Stimulated activated naive CD4-positive, alpha-beta T cell (primary cell): ENCODE measurements around the gene TOM1L1.
A peak's percentile ranks its signal among the peaks of the same experiment; 100 is the strongest.

Source experiments
- DNase-seq, 6 experiments: peaks; one replicate each; lab custom pipeline; 2025; lab: John Stamatoyannopoulos, UW

Gene TOM1L1

GRCh38 chr17:54992797-54993639 lies 92.4 kb downstream of the TOM1L1 start:
- peak in 4 of 6 experiments; percentile 1 to 53 (median 24) for DNase-seq

- no peak for DNase-seq
Measured at GRCh38 chr17:54996441-54996840, 95.8 kb downstream of the TOM1L1 start.

GRCh38 chr17:55002458-55002857 lies 101.8 kb downstream of the TOM1L1 start:
- no peak for DNase-seq

- DNase-seq: no peak
Measured at GRCh38 chr17:55004484-55004883, 103.8 kb downstream of the TOM1L1 start.

- no peak for DNase-seq
Measured at GRCh38 chr17:55005520-55005919, 104.9 kb downstream of the TOM1L1 start.
